Tibial nerve (tissue), 3 donors: ENCODE results near the gene FRK.

ENCODE experiments used
- EP300 ChIP-seq, 2 donors: sonication (generic); formaldehyde crosslinking; IDR thresholded peaks; one replicate each; pipeline ENCODE4 v1.6.1; 2017; ENCODE audit warnings: antibody characterized with exemption in 2 of 2, mild to moderate bottlenecking in 1 of 2
- POLR2A ChIP-seq, 2 donors: fragments of 450-650 bp; IDR thresholded peaks; one replicate each; pipeline ENCODE4 v1.6.1; 2017; ENCODE audit warnings: antibody characterized with exemption in 2 of 2, mild to moderate bottlenecking in 2 of 2, moderate library complexity in 2 of 2

DNA sequence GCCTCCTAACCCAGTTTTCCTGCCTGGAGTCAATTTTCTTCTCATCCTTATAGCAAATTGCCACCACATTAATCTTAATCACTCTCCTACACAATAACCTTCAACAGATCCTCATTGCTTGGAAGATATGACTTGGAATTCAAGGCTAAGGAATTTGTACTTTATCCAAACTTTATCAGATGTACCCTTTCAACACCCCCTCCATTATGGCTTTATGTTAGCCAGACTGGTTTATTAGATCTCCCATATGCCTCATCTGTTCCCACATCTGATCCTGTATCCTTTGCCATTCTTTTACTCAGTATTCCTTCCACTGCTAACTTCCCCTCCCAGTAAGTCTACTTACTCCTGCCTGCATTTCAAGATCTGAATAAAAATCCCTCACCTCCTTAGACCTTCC lies 4.0 kb upstream of the FRK start:
- TF ChIP-seq POLR2A (IDR thresholded peaks at IDR 0.05) = no peak
- no peak for TF ChIP-seq EP300 (IDR thresholded peaks at IDR 0.05)
